Lung (tissue), 12 donors: ENCODE data around the gene CAMKMT. TPM values are rescaled to one million over a fixed set of nuclear protein-coding genes. Genes with fewer than 3 reads are reported as not detected.

Experiments
- ATAC-seq: fragments of 200-7000 bp; cut with Tn5 transposase; one replicate; pipeline ENCODE4 v1.9.1; 2020; ENCODE audit warnings: moderate number of reproducible peaks; ENCODE audit not compliant: insufficient read depth, low FRiP score
- DNase-seq, 3 donors: peaks; one replicate each; pipeline ENCODE4 v3.0.0-alpha.2; 2013 to 2017
- H3K27ac ChIP-seq, 2 donors: one replicate each; pipeline ENCODE4 v1.5.1; 2013; ENCODE audit warnings: mild to moderate bottlenecking in 2 of 2, moderate library complexity in 2 of 2, control low read depth in 1 of 2, inconsistent platforms in 1 of 2, low read depth in 1 of 2, low read length in 1 of 2
- H3K27me3 ChIP-seq, 3 donors: one replicate each; pipeline ENCODE4 v1.5.1; 2013; ENCODE audit warnings: low read length in 2 of 3; ENCODE audit not compliant: control insufficient read depth in 3 of 3, insufficient read depth in 3 of 3
- H3K36me3 ChIP-seq, 4 donors: one replicate each; pipeline ENCODE4 v1.5.1; 2013; ENCODE audit warnings: low read length in 4 of 4, mild to moderate bottlenecking in 1 of 4, moderate library complexity in 1 of 4; ENCODE audit not compliant: control insufficient read depth in 4 of 4, insufficient read depth in 4 of 4
- H3K4me1 ChIP-seq, 5 donors: one replicate each; pipeline ENCODE4 v1.5.1; 2013; ENCODE audit warnings: low read length in 5 of 5, mild to moderate bottlenecking in 2 of 5, moderate library complexity in 1 of 5; ENCODE audit not compliant: control insufficient read depth in 5 of 5, insufficient read depth in 5 of 5
- H3K4me3 ChIP-seq: one replicate; pipeline ENCODE4 v1.5.1; 2013; ENCODE audit warnings: mild to moderate bottlenecking, control low read depth, moderate library complexity
- H3K9ac ChIP-seq, 2 donors: one replicate each; pipeline ENCODE4 v1.5.1; 2013; ENCODE audit warnings: low read length in 2 of 2, control low read depth in 1 of 2; ENCODE audit not compliant: insufficient read depth in 1 of 2
- H3K9me3 ChIP-seq, 4 donors: one replicate each; pipeline ENCODE4 v1.5.1; 2013; ENCODE audit warnings: low read length in 3 of 4, mild to moderate bottlenecking in 1 of 4, moderate library complexity in 1 of 4; ENCODE audit not compliant: control insufficient read depth in 4 of 4, insufficient read depth in 3 of 4
- WGBS, 2 donors: extraction: QIAGEN DNeasy Blood & Tissue Kit; methylation state at CpG; one replicate each; pipeline ENCODE4 v1.1.7; 2013; 5-methylcytosine and 5-hydroxymethylcytosine counted together
- polyA plus RNA-seq, 2 donors: library from polyadenylated mRNA; stranded (reverse); fragments of 200-250 nt; gene quantifications; one replicate each; pipeline ENCODE4 v1.2.1, GENCODE V29; 2013
- total RNA-seq, 2 donors: library from RNA; depleted of rRNA in 1 of 2; stranded (reverse); fragments of >200 nt in 1 of 2; gene quantifications; one replicate each; pipeline ENCODE4 v1.2.1, GENCODE V29; 2014 to 2021
- TF ChIP-seq, protein P1 (sequence below): IDR thresholded peaks from 2 replicates; pipeline ENCODE4 v1.5.1; 2012; ENCODE audit warnings: mild to moderate bottlenecking; ENCODE audit errors: control extremely low read depth, extremely low read depth
- donor health status: control.
- donor health status: control.
- donor health status: Bipolar disorder and iron deficiency.
- donor health status: healthy.
- donor health status: DM: yes; HTN: yes; CAD: no.

Gene CAMKMT
- total and polyA plus RNA-seq, 4 donors, result 3.6 to 19.7 (median 8.4) TPM

DNA sequence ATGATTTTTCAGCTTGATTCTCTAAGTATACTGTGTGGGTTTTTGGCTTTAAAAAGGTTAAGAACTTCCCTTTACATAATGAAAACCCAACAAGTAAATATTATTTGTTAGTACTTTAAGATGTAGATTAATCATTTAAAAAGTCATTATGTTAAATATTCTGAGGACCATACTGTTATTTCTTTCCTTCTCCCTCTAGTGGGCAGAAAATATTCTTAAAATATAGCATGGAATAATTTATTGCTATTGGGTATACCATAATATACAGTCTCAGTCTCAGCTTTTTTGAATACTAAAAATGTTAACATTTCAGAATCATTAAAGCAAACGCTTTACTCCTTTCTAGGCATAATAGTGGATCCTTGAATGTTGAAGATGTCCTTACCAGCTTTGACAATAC, 28.1 kb downstream of the CAMKMT start:
- Histone ChIP-seq H3K9ac (no peak overlapping the region), H3K4me1 (no peaks in the 10 kb centered on the region), H3K27me3 (no peaks in the 10 kb centered on the region), H3K36me3 (no peaks in the 10 kb centered on the region), H3K9me3 (no peaks in the 10 kb centered on the region), H3K4me3 (no peak overlapping the region), H3K27ac (no peak overlapping the region)
- TF ChIP-seq, protein P1, sequence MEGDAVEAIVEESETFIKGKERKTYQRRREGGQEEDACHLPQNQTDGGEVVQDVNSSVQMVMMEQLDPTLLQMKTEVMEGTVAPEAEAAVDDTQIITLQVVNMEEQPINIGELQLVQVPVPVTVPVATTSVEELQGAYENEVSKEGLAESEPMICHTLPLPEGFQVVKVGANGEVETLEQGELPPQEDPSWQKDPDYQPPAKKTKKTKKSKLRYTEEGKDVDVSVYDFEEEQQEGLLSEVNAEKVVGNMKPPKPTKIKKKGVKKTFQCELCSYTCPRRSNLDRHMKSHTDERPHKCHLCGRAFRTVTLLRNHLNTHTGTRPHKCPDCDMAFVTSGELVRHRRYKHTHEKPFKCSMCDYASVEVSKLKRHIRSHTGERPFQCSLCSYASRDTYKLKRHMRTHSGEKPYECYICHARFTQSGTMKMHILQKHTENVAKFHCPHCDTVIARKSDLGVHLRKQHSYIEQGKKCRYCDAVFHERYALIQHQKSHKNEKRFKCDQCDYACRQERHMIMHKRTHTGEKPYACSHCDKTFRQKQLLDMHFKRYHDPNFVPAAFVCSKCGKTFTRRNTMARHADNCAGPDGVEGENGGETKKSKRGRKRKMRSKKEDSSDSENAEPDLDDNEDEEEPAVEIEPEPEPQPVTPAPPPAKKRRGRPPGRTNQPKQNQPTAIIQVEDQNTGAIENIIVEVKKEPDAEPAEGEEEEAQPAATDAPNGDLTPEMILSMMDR, result no peak
- ATAC-seq, result no peak
- no peak for DNase-seq
- 83 to 88% methylated on average over 1 of the region's 1 CpG for WGBS, 2 donors

DNA sequence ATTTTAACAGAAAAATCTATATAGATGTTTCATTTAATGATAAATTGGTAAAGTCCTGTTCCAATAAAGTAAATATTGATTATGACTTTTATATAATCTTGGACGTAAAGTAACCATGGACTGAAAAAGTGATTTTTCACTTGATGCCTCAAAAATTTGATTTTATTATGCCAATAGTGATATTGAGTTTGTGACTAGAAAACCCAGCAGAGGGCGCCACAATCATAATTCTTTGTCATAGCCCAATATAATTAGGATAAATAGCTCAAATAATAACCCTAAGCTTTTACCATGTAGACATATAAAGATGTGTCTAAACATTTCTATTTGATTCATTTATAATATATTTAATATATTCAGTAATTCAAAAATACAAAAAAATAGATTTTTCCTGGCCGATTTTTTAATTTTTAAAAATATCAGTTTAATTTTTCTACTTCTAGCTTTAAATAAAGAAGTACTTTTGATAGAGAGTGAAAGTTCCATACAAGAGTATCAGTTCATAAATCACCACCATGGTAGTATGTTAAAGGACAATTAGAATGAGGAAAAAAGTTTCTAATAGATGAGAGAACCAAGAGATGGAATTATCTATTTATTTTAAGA, 30.7 kb downstream of the CAMKMT start:
- TF ChIP-seq, protein P1, result no peak
- H3K4me3 ChIP-seq, result no peak overlapping the region
- no peaks in the 10 kb centered on the region for H3K36me3 ChIP-seq
- H3K4me1 ChIP-seq, result no peaks in the 10 kb centered on the region
- ATAC-seq (no peak), DNase-seq (peak; percentile 40 to 62 (median 62))
- H3K27ac ChIP-seq, result no peak overlapping the region
- H3K27me3 ChIP-seq, result no peaks in the 10 kb centered on the region
- no peak overlapping the region for H3K9ac ChIP-seq
- WGBS, 2 donors, result 64 to 66% methylated on average over 3 of the region's 3 CpGs
- no peaks in the 10 kb centered on the region for H3K9me3 ChIP-seq

- WGBS, 2 donors, result 58 to 70% methylated on average over 7 of the region's 7 CpGs
- TF ChIP-seq, protein P1, result no peak
Observed at GRCh38 chr2:44397447-44398175, 35.9 kb downstream of the CAMKMT start.

More at GRCh38 chr2:44397447-44398175, 35.9 kb downstream of the CAMKMT start:
- Histone ChIP-seq H3K4me1 (no peaks in the 10 kb centered on the region), H3K27me3 (no peaks in the 10 kb centered on the region), H3K36me3 (no peaks in the 10 kb centered on the region), H3K9ac (no peak overlapping the region), H3K4me3 (no peak overlapping the region), H3K9me3 (no peaks in the 10 kb centered on the region), H3K27ac (no peak overlapping the region)
- ATAC-seq (no peak), DNase-seq (no peak)
